Kidney epithelial cell (primary cell): ENCODE data around the gene DOCK1. TPM values are rescaled to one million over a fixed set of nuclear protein-coding genes. Genes with fewer than 3 reads are reported as not detected.

Experiments used
- DNase-seq: peaks from one replicate; pipeline ENCODE4 v3.0.0-alpha.2; 2010; ENCODE audit warnings: low read depth
- H3K27me3 ChIP-seq: 2 replicates; pipeline ENCODE4 v1.6.0; 2011; ENCODE audit warnings: low read length; ENCODE audit not compliant: control insufficient read depth, insufficient read depth
- H3K36me3 ChIP-seq: 2 replicates; pipeline ENCODE4 v1.5.1; 2011; ENCODE audit warnings: low read length; ENCODE audit not compliant: control insufficient read depth, insufficient read depth
- H3K4me3 ChIP-seq: 2 replicates; pipeline ENCODE4 v1.5.1; 2011; ENCODE audit warnings: low read depth, mild to moderate bottlenecking, control low read depth, low read length
- total RNA-seq: library from RNA; depleted of rRNA; stranded (reverse); fragments of >200 nt; gene quantifications from 2 replicates; pipeline ENCODE4 v1.2.3, GENCODE V29; 2015
- TF ChIP-seq, protein P1 (sequence below): IDR thresholded peaks from 2 replicates; pipeline ENCODE4 v1.5.1; 2011; ENCODE audit warnings: mild to moderate bottlenecking, moderate library complexity, low read length, control low read depth, inconsistent platforms; ENCODE audit not compliant: insufficient read depth, poor library complexity, severe bottlenecking

The DOCK1 gene
- total RNA-seq, 1 donor from 2014 or later = 39.5 TPM

DNA sequence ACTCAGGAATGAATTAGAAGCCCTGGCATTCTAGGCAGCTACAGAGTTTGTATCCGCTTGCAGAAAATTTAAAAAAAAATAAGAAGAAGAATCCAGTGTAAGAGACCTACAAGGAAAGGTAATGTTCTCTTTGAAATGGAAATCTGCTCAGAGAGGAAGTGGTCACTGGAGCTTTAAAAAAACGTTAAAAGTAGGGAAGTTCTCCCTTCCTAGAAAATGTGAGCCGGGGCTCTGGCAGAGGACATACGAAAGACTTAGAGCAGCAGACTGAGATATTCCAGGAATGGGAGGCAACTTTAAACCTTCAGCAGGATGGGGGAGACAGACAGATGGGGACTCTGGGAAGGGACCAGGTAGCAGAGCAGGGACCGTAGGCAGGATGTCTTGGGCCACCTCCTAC, 494.4 kb downstream of the DOCK1 start:
- Histone ChIP-seq H3K27me3 (no peaks in the 10 kb centered on the region), H3K36me3 (no peaks in the 10 kb centered on the region), H3K4me3 (no peak overlapping the region)
- TF ChIP-seq, protein P1, sequence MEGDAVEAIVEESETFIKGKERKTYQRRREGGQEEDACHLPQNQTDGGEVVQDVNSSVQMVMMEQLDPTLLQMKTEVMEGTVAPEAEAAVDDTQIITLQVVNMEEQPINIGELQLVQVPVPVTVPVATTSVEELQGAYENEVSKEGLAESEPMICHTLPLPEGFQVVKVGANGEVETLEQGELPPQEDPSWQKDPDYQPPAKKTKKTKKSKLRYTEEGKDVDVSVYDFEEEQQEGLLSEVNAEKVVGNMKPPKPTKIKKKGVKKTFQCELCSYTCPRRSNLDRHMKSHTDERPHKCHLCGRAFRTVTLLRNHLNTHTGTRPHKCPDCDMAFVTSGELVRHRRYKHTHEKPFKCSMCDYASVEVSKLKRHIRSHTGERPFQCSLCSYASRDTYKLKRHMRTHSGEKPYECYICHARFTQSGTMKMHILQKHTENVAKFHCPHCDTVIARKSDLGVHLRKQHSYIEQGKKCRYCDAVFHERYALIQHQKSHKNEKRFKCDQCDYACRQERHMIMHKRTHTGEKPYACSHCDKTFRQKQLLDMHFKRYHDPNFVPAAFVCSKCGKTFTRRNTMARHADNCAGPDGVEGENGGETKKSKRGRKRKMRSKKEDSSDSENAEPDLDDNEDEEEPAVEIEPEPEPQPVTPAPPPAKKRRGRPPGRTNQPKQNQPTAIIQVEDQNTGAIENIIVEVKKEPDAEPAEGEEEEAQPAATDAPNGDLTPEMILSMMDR = no peak
- DNase-seq = no peak

DNA sequence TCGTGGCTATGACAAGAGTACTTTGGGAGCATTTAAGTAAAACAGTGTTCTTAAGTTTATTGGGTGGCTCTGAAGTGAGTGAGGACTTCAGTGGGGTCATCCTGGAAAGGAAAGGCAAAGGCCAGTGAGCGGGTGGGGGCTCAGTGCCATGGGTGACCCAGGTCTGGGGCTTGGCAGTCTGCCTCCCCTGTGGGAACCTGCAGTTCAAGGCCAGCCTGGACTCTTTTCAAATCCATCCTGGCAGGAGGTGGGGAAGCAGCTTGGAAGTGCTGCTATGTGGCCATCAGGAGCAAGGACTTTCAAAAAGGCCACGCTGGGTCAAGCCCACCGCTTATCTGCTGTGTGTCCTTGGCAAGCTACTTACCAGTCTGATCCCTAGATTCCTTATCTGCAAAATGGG, 495.0 kb downstream of the DOCK1 start:
- TF ChIP-seq, protein P1 = no peak
- no peaks in the 10 kb centered on the region for H3K36me3 ChIP-seq
- no peak overlapping the region for H3K4me3 ChIP-seq
- DNase-seq = no peak
- no peaks in the 10 kb centered on the region for H3K27me3 ChIP-seq

DNA sequence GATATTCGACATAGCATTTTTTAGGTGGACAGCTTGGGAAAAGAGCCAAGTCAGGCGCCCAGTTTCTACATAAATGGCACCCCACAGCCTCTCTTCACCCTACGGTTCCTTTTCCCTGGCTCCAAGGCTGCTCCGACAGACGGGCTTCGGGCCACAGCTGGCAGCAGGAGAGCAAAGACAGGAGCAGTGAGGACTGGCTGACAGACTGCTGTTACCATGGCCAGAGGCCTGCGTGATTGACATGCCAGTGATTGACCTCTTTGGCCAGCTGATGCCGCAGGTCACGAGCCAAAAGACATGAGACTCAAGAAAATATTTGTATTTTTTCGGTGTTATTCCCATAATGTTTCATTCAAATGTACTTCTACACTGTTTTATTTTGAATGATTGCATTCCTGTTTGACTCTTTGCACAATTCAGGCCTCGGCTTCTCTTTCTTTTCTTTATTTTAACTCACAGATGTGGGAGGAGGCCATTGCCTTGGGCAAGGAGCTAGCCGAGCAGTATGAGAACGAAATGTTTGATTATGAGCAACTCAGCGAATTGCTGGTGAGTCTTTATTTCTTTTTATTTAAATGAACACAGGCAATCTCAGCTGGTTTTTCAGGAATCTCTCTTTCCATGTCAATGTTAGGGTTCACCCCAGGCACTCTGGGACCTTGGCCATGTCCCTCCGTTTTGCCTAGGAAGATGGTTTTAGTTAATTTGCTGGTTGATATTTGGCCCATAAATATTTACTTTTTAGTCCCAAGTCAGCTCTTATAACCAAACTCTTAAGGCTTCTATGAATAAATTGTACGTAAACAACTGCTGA, 497.6 kb downstream of the DOCK1 start:
- no peak for DNase-seq
- TF ChIP-seq, protein P1 = no peak
- no peaks in the 10 kb centered on the region for H3K27me3 ChIP-seq
- H3K36me3 ChIP-seq = no peaks in the 10 kb centered on the region
- H3K4me3 ChIP-seq = no peak overlapping the region

DNA sequence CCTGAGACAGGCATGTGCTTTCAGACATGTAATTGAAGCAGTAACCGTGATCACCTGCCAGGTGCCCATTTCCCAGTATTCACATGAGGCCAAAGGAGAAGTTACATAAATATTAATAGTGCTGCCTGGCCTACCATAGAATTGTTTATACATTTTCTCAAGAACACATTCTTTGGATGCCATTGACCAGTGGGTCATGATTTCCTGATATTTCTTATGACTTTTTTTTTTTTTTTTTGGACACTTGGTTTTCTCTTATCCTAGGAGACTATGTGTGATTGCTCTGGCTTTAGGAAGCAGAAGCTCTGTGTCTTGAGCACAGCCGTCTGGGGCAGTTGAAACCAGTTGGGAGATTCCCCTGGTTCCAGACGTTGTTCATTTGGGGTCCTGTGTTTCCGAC, 500.0 kb downstream of the DOCK1 start:
- Histone ChIP-seq H3K36me3 (no peaks in the 10 kb centered on the region), H3K4me3 (no peak overlapping the region), H3K27me3 (no peaks in the 10 kb centered on the region)
- peak; percentile 5 for DNase-seq
- TF ChIP-seq, protein P1 = no peak

DNA sequence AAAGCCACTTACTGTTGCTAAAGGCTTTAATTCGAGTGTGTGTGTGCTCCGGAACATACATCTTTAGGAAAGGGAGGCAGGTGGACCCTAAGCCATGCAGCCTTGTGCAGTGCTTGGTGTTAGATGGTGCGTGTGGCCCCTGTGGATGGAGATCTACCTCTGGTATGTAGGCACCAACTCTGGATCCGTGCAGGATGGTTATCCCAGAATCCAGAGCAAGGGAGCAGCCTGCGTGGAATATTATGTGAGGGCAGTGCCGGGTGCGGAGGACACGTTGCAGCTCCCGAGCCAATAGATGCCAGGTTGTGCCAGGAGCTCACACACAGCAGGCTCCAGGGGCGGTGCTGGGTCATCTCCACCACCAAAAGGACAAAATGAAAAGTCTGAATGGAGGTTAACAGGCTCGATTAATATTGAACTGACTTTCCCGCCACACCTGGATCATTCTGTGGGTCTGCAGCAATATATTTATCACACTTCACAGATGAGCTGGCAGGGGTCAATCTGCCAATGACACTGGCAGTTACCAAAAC, 500.9 kb downstream of the DOCK1 start:
- TF ChIP-seq, protein P1 = no peak
- no peaks in the 10 kb centered on the region for H3K36me3 ChIP-seq

More for the DNA sequence above, 500.9 kb downstream of the DOCK1 start:
- Histone ChIP-seq H3K4me3 (no peak overlapping the region), H3K27me3 (no peaks in the 10 kb centered on the region)
- no peak for DNase-seq
